Measurements from ENCODE around the gene GPT2.

Gene GPT2

GRCh38 chr16:46897471-46897870, 13.3 kb downstream of the GPT2 start:
- no peak overlapping the region for H3K27ac ChIP-seq (ENCODE audit: low read depth, low read length)
- H3K4me1 ChIP-seq (ENCODE audit: control insufficient read depth in 1 of 2, insufficient read depth in 2 of 2, low read length in 2 of 2), result no peaks in the 10 kb centered on the region
- H3K9me3 ChIP-seq (ENCODE audit: control insufficient read depth in 1 of 2, low read length in 2 of 2), result no peaks in the 10 kb centered on the region
- H3K4me3 ChIP-seq (ENCODE audit: low read depth in 1 of 2, low read length in 2 of 2), result no peak overlapping the region
- no peaks in the 10 kb centered on the region for H3K36me3 ChIP-seq (ENCODE audit: control insufficient read depth in 1 of 2, insufficient read depth in 2 of 2, low read length in 2 of 2)
- H3K27me3 ChIP-seq (ENCODE audit: control insufficient read depth in 1 of 2, insufficient read depth in 2 of 2, low read length in 2 of 2), result no peaks in the 10 kb centered on the region
- H3K9ac ChIP-seq (ENCODE audit: low read depth in 1 of 2, low read length in 2 of 2), result no peak overlapping the region

- Histone ChIP-seq H3K4me1 (ENCODE audit: control insufficient read depth in 1 of 2, insufficient read depth in 2 of 2, low read length in 2 of 2) (no peaks in the 10 kb centered on the region), H3K36me3 (ENCODE audit: control insufficient read depth in 1 of 2, insufficient read depth in 2 of 2, low read length in 2 of 2) (no peaks in the 10 kb centered on the region), H3K27me3 (ENCODE audit: control insufficient read depth in 1 of 2, insufficient read depth in 2 of 2, low read length in 2 of 2) (no peaks in the 10 kb centered on the region), H3K9ac (ENCODE audit: low read depth in 1 of 2, low read length in 2 of 2) (no peak overlapping the region), H3K9me3 (ENCODE audit: control insufficient read depth in 1 of 2, low read length in 2 of 2) (no peaks in the 10 kb centered on the region), H3K27ac (ENCODE audit: low read depth, low read length) (no peak overlapping the region), H3K4me3 (ENCODE audit: low read depth in 1 of 2, low read length in 2 of 2) (no peak overlapping the region)
Measured at GRCh38 chr16:46898006-46898405, 13.8 kb downstream of the GPT2 start.

- H3K9ac ChIP-seq (ENCODE audit: low read depth in 1 of 2, low read length in 2 of 2), result no peak overlapping the region
- H3K9me3 ChIP-seq (ENCODE audit: control insufficient read depth in 1 of 2, low read length in 2 of 2), result no peaks in the 10 kb centered on the region
- H3K27me3 ChIP-seq (ENCODE audit: control insufficient read depth in 1 of 2, insufficient read depth in 2 of 2, low read length in 2 of 2), result no peaks in the 10 kb centered on the region
- H3K4me3 ChIP-seq (ENCODE audit: low read depth in 1 of 2, low read length in 2 of 2), result no peak overlapping the region
- no peak overlapping the region for H3K27ac ChIP-seq (ENCODE audit: low read depth, low read length)
- no peaks in the 10 kb centered on the region for H3K36me3 ChIP-seq (ENCODE audit: control insufficient read depth in 1 of 2, insufficient read depth in 2 of 2, low read length in 2 of 2)
- H3K4me1 ChIP-seq (ENCODE audit: control insufficient read depth in 1 of 2, insufficient read depth in 2 of 2, low read length in 2 of 2), result no peaks in the 10 kb centered on the region
Measured at GRCh38 chr16:46899443-46900143, 15.4 kb downstream of the GPT2 start.

GRCh38 chr16:46900455-46901235, 16.5 kb downstream of the GPT2 start:
- Histone ChIP-seq H3K9ac (ENCODE audit: low read depth in 1 of 2, low read length in 2 of 2) (no peak overlapping the region), H3K27ac (ENCODE audit: low read depth, low read length) (no peak overlapping the region), H3K9me3 (ENCODE audit: control insufficient read depth in 1 of 2, low read length in 2 of 2) (no peaks in the 10 kb centered on the region), H3K27me3 (ENCODE audit: control insufficient read depth in 1 of 2, insufficient read depth in 2 of 2, low read length in 2 of 2) (no peaks in the 10 kb centered on the region), H3K4me1 (ENCODE audit: control insufficient read depth in 1 of 2, insufficient read depth in 2 of 2, low read length in 2 of 2) (no peaks in the 10 kb centered on the region), H3K36me3 (ENCODE audit: control insufficient read depth in 1 of 2, insufficient read depth in 2 of 2, low read length in 2 of 2) (no peaks in the 10 kb centered on the region), H3K4me3 (ENCODE audit: low read depth in 1 of 2, low read length in 2 of 2) (no peak overlapping the region)

- Histone ChIP-seq H3K9ac (ENCODE audit: low read depth in 1 of 2, low read length in 2 of 2) (no peak overlapping the region), H3K27me3 (ENCODE audit: control insufficient read depth in 1 of 2, insufficient read depth in 2 of 2, low read length in 2 of 2) (no peaks in the 10 kb centered on the region), H3K4me1 (ENCODE audit: control insufficient read depth in 1 of 2, insufficient read depth in 2 of 2, low read length in 2 of 2) (no peaks in the 10 kb centered on the region), H3K4me3 (ENCODE audit: low read depth in 1 of 2, low read length in 2 of 2) (no peak overlapping the region), H3K36me3 (ENCODE audit: control insufficient read depth in 1 of 2, insufficient read depth in 2 of 2, low read length in 2 of 2) (peaks cover 0 to under 1% of the 10 kb centered on the region in 2 donors), H3K9me3 (ENCODE audit: control insufficient read depth in 1 of 2, low read length in 2 of 2) (no peaks in the 10 kb centered on the region), H3K27ac (ENCODE audit: low read depth, low read length) (no peak overlapping the region)
Measured at GRCh38 chr16:46901709-46902108, 17.5 kb downstream of the GPT2 start.

- Histone ChIP-seq H3K27ac (ENCODE audit: low read depth, low read length) (no peak overlapping the region), H3K9ac (ENCODE audit: low read depth in 1 of 2, low read length in 2 of 2) (no peak overlapping the region), H3K27me3 (ENCODE audit: control insufficient read depth in 1 of 2, insufficient read depth in 2 of 2, low read length in 2 of 2) (no peaks in the 10 kb centered on the region), H3K9me3 (ENCODE audit: control insufficient read depth in 1 of 2, low read length in 2 of 2) (no peaks in the 10 kb centered on the region), H3K36me3 (ENCODE audit: control insufficient read depth in 1 of 2, insufficient read depth in 2 of 2, low read length in 2 of 2) (peaks cover 0 to 5% of the 10 kb centered on the region in 2 donors), H3K4me1 (ENCODE audit: control insufficient read depth in 1 of 2, insufficient read depth in 2 of 2, low read length in 2 of 2) (no peaks in the 10 kb centered on the region), H3K4me3 (ENCODE audit: low read depth in 1 of 2, low read length in 2 of 2) (no peak overlapping the region)
Measured at GRCh38 chr16:46903255-46903905, 19.2 kb downstream of the GPT2 start.

- no peak overlapping the region for H3K27ac ChIP-seq (ENCODE audit: low read depth, low read length)
- no peaks in the 10 kb centered on the region for H3K27me3 ChIP-seq (ENCODE audit: control insufficient read depth in 1 of 2, insufficient read depth in 2 of 2, low read length in 2 of 2)
- no peak overlapping the region for H3K9ac ChIP-seq (ENCODE audit: low read depth in 1 of 2, low read length in 2 of 2)
- no peaks in the 10 kb centered on the region for H3K9me3 ChIP-seq (ENCODE audit: control insufficient read depth in 1 of 2, low read length in 2 of 2)
- H3K36me3 ChIP-seq (ENCODE audit: control insufficient read depth in 1 of 2, insufficient read depth in 2 of 2, low read length in 2 of 2), result peaks cover 0 to 5% of the 10 kb centered on the region in 2 donors
- H3K4me1 ChIP-seq (ENCODE audit: control insufficient read depth in 1 of 2, insufficient read depth in 2 of 2, low read length in 2 of 2), result no peaks in the 10 kb centered on the region
- H3K4me3 ChIP-seq (ENCODE audit: low read depth in 1 of 2, low read length in 2 of 2), result no peak overlapping the region
Measured at GRCh38 chr16:46904471-46904870, 20.3 kb downstream of the GPT2 start.

GRCh38 chr16:46906360-46907060, 22.3 kb downstream of the GPT2 start:
- Histone ChIP-seq H3K27ac (ENCODE audit: low read depth, low read length) (no peak overlapping the region), H3K36me3 (ENCODE audit: control insufficient read depth in 1 of 2, insufficient read depth in 2 of 2, low read length in 2 of 2) (peaks cover 0 to 5% of the 10 kb centered on the region in 2 donors), H3K9me3 (ENCODE audit: control insufficient read depth in 1 of 2, low read length in 2 of 2) (no peaks in the 10 kb centered on the region), H3K4me3 (ENCODE audit: low read depth in 1 of 2, low read length in 2 of 2) (no peak overlapping the region), H3K27me3 (ENCODE audit: control insufficient read depth in 1 of 2, insufficient read depth in 2 of 2, low read length in 2 of 2) (no peaks in the 10 kb centered on the region), H3K9ac (ENCODE audit: low read depth in 1 of 2, low read length in 2 of 2) (no peak overlapping the region), H3K4me1 (ENCODE audit: control insufficient read depth in 1 of 2, insufficient read depth in 2 of 2, low read length in 2 of 2) (no peaks in the 10 kb centered on the region)

GRCh38 chr16:46907061-46907774, 23.1 kb downstream of the GPT2 start:
- H3K27ac ChIP-seq (ENCODE audit: low read depth, low read length), result no peak overlapping the region
- peaks cover 0 to 5% of the 10 kb centered on the region in 2 donors for H3K36me3 ChIP-seq (ENCODE audit: control insufficient read depth in 1 of 2, insufficient read depth in 2 of 2, low read length in 2 of 2)
- H3K27me3 ChIP-seq (ENCODE audit: control insufficient read depth in 1 of 2, insufficient read depth in 2 of 2, low read length in 2 of 2), result no peaks in the 10 kb centered on the region
- H3K9me3 ChIP-seq (ENCODE audit: control insufficient read depth in 1 of 2, low read length in 2 of 2), result no peaks in the 10 kb centered on the region
- H3K9ac ChIP-seq (ENCODE audit: low read depth in 1 of 2, low read length in 2 of 2), result no peak overlapping the region
- no peak overlapping the region for H3K4me3 ChIP-seq (ENCODE audit: low read depth in 1 of 2, low read length in 2 of 2)
- no peaks in the 10 kb centered on the region for H3K4me1 ChIP-seq (ENCODE audit: control insufficient read depth in 1 of 2, insufficient read depth in 2 of 2, low read length in 2 of 2)

Measured in duodenal mucosa (tissue), 2 donors.